Activated CD8-positive, alpha-beta memory T cell treated with anti-CD3 and anti-CD28 coated beads, Interleukin-2, amount 50 U/mL, for 24 hours (primary cell): Measurements from ENCODE around the gene NOP14.

Source experiments
- DNase-seq: peaks from one replicate; pipeline ENCODE4 v3.0.0-alpha.2; 2020; ENCODE audit errors: extremely low read depth

The NOP14 gene

DNA sequence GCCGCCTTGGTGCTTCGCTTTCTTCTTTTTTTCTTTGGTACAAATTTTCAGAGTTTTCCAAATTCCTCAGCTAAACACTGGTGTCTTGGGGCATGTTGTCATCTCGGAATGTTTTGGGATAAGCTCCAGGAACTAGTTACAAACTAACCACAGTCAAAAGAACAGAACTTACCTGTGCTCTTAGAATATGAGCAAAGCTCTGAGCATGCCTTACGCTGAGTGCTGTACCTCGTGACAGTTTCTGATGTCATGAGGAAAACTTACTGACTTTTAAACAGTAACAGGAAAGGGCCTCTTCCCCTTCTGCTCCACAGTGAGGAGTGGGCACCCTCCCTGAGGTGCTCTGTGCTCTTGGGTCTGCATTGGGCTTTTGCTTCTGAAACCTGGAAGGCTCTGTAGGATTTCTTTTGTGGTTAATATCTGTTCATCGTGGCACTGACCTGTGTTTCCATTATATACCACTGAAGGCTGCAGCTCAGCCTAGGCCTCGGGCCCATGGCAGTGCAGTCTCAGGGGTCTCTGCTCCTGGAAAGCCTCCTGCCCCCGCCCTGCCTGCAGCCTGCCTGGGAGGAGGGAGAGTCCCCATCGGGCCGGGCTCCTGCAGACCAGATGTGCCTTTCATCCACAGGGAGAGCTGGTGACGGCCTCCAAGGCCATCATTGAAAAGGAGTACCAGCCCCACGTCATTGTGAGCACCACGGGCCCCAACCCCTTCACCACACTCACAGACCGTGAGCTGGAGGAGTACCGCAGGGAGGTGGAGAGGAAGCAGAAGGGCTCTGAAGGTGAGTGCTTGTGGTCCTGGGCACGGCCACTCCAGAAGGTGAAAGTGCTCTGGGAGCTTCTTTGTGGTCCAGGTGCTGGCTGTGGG is 48.7 kb downstream of the NOP14 start:
- no peak for DNase-seq

DNA sequence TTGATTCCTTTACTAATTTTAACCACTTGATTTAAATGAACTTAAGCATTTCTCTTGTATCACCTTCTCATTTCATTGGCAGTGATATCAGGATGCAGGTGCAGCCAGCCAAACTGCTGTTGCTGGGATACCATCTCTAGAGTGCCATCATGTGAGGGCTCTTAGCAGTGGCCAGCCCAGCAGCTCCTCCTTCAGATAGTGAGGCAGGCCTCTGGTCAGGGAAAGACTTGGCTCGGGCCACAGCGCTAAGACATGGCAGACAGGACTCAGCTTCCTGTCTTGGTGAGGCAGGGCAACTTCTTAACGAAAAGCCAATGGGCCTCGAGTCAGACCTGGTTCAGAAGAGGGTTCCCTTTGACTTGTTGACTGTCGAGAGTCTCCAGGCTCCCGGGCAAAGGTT is 50.0 kb downstream of the NOP14 start:
- DNase-seq: no peak

GRCh38 chr4:2911868-2912267 is 51.3 kb downstream of the NOP14 start:
- DNase-seq: no peak

DNA sequence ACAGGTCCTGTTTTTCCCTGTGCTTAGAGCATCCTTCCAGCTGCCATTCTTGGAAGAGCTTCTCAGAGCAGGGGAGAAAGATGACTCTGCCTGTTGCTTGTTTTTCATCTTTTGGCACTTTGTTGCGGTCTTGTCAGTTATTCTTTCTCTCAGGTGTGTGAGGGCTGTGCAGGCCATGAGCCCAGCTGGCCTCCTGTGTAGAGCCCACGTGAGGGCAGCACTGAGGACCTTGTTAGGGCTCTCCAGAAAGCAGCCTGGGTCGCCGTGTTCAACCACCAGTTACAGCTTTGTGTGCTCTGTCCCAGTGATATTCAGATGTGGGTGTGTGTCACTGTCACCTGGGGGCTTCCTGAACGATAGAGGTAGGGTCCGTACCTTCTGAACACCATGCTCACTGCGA is 52.8 kb downstream of the NOP14 start:
- no peak for DNase-seq

DNA sequence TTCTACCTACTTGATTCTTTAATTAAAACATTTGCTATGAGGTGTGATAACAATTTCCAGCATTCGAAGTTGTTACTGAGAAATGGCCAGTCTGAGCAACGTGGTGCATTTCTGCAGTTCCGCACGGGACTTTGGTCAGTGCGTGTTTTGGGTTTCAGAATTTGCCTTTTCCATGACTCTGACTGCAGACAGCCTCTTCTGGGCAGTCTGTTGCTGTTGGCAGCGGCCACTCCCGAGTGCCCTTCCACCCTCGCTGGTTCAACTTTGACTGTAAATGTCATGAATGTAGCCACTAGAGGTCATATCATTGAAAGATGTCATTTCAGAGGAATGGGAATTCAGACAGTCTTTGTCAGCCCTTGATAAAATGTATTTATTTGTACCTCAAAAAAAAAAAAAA is 53.6 kb downstream of the NOP14 start:
- DNase-seq: no peak

GRCh38 chr4:2908686-2909085 is 54.5 kb downstream of the NOP14 start:
- DNase-seq: no peak

DNA sequence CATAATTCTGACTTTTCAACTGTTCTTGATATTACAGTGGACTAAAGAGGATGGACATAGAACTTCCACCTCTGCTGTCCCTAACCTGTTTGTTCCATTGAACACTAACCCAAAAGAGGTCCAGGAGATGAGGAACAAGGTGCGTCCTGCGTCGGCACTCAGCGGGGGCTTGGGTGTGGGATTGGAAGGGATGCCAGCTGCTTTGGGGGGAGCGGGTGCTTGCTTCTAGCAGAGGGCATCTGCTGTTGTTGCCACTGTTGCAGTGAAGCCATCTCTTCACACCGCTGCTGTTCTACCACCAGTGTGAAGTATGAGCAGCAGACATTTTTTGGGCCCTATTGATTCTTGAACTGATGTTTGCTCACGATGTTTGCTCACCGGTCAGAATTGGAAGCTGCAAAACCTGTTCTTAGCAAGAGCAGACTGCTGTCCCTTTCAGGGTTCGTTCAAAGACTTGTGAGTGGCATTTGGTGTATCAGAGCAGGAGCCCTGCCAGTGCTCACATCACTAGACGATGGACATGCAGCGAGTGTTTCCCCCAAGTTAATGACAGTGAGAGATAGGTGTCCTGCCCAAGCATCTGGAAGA is 55.4 kb downstream of the NOP14 start:
- DNase-seq: no peak

DNA sequence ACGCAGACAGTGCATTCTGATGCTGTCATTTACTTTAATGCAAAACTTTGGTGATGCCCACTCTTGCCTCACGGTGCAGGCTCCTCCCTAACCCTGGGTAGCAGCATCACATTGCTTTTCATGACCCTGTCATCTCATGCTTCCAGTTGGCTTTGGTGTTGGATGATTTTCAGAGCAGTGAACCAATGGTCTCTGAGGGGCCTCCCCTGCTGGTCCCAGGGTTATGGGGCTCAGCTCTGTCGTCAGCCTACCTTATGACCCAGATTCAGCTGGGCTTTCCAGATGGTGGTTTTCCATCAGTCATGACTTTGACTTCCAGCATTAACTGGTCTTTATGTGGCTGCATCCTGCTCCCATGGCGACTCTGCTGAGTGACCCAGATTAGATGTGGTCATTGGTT is 56.0 kb downstream of the NOP14 start:
- DNase-seq: no peak

GRCh38 chr4:2906218-2906617 is 57.0 kb downstream of the NOP14 start:
- DNase-seq: no peak

- no peak for DNase-seq
Measured at GRCh38 chr4:2905544-2905943, 57.7 kb downstream of the NOP14 start.

DNA sequence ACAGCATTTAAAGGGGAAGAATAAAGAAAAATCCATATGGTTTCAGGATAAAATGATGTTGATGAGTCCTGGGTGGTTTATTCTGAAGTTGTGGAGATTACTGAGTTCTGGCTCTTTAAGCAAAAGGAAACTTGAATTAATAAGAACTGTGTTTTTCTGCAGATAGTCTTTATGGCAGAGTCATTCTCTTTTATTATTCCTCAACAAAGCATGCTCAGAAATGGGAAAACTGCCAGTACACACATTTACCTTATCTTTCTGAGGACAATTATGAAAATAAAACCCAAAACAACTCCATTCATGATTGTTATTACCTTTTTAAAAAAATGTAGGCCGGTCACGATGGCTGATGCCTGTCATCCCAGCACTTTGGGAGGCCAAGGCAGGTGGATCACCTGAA is 61.1 kb downstream of the NOP14 start:
- no peak for DNase-seq

DNA sequence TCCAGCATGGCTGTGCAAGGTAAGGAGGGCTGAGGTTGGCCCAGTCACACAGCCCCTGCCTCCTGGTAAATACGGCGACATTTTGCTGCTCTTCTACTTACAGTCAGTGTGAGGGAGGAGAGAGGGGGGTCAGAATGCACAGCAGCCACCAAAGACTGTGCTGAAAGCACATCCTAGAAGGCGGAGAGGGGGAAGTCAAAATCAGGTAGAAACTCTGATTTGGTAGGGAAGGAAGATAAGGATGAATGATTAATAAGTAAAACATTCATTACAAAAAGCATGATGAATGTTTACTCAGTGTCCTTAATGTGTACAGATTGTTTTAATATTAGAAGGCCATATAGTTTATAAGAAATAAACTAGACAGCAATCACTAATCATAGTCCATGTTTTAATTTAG is 62.0 kb downstream of the NOP14 start:
- DNase-seq: no peak

GRCh38 chr4:2900741-2901140 is 62.5 kb downstream of the NOP14 start:
- no peak for DNase-seq

GRCh38 chr4:2898001-2898400 is 65.2 kb downstream of the NOP14 start:
- DNase-seq: no peak

DNA sequence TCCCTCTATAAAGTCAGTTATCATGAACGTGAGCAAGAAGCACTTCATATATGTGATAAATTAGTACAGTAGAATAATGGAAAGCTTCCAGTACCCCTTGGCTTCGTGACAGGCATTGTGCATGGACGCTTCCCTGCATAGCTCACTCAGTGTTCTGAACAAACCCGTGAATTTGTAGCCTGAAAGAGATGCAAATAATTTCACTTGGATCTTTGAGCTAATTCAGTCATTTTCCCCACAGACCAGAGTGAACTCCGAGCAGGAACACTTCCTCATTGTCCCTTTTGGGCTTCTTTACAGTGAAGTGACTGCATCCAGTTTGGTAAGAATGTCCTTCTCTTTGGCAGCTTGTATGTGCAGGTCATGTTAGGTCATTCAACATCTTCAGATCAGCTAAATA is 69.4 kb downstream of the NOP14 start:
- no peak for DNase-seq

DNA sequence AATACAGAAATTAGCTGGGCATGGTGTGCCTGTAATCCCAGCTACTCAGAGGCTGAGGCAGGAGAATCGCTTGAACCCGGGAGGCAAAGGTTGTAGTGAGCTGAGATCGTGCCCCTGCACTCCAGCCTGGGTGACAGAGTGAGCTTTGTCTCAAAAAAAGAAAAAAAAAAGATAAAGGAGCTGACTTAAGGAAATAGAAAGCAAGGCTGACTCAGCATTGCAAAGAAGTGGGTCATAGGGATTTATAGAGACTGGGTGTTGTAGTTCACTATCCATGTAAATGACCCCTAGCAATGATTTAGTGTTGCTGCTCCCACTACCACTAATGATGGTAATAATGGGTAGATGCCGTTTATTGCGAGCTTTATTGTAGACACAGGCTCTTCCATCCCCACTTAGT is 71.9 kb downstream of the NOP14 start:
- DNase-seq: no peak

DNA sequence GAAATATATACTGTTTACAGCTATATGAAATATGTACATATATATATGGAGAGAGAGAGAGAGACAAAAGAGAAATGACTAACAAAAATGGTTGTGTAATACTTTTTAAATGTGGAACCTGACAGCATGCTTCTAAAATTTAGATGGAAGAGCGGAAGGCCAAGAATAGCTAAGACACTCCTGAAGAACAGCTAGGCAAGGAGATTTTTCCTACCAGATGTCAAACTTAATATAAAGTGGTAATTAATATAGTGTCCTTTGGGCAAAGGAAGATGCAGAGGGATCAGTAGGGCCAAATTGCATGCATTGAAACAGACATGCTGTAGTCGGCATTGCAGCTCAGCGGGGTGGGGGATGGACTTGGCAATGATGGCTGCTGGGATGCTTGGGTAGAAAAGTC is 74.3 kb downstream of the NOP14 start:
- no peak for DNase-seq
